Ovary (tissue), 9 donors: ENCODE results near the gene MYO5C. TPM values are rescaled to one million over a fixed set of nuclear protein-coding genes. Genes with fewer than 3 reads are reported as not detected.

Experiments used
- DNase-seq, 5 donors: peaks; one replicate each; pipeline ENCODE4 v3.0.0-alpha.2; 2019 to 2020
- H3K27ac ChIP-seq, 2 donors: fragments of 200-600 bp; one replicate each; pipeline versions ENCODE4 v1.5.1 to v1.8.0; 2019 to 2022
- H3K27me3 ChIP-seq: fragments of 200-600 bp; one replicate; pipeline ENCODE4 v1.8.0; 2022
- H3K36me3 ChIP-seq: fragments of 200-600 bp; sonication (generic); one replicate; pipeline ENCODE4 v1.5.1; 2019
- H3K4me1 ChIP-seq: one replicate; pipeline ENCODE4 v1.8.1; 2013; ENCODE audit warnings: mild to moderate bottlenecking, moderate library complexity; ENCODE audit not compliant: insufficient read depth
- H3K4me3 ChIP-seq: fragments of 200-600 bp; sonication (generic); one replicate; pipeline ENCODE4 v1.5.1; 2017
- H3K9me3 ChIP-seq, 2 donors: fragments of 200-600 bp in 1 of 2; sonication (generic) in 1 of 2; one replicate each; pipeline versions ENCODE4 v1.5.1 to v1.8.1; 2013 to 2019; ENCODE audit warnings: mild to moderate bottlenecking in 1 of 2, moderate library complexity in 1 of 2
- EP300 ChIP-seq: sonication (generic); formaldehyde crosslinking; IDR thresholded peaks from one replicate; pipeline ENCODE4 v1.6.1; 2017; ENCODE audit warnings: antibody characterized with exemption
- POLR2A ChIP-seq: fragments of 450-650 bp; IDR thresholded peaks from one replicate; pipeline ENCODE4 v1.6.1; 2017; ENCODE audit warnings: antibody characterized with exemption, mild to moderate bottlenecking, moderate library complexity
- WGBS, 3 donors: extraction: QIAGEN DNeasy Blood & Tissue Kit in 1 of 3; methylation state at CpG; one replicate each; pipeline versions ENCODE4 v1.1.5 to v1.1.7; 2013 to 2017; 5-methylcytosine and 5-hydroxymethylcytosine counted together
- intact Hi-C, 4 donors: fragments of 100-400 bp; cut with DNase I; formaldehyde crosslinking; loops; one replicate each; pipeline versions ENCODE4 v1.11.0 to v1.15.1; 2022 to 2023
- polyA plus RNA-seq, 2 donors: library from polyadenylated mRNA; stranded (reverse); fragments of 200-250 nt in 1 of 2; fragments of 350-450 nt in 1 of 2; fragmentation: Illumina TruSeq in 1 of 2; extraction: RNeasy Lipid Tissue Mini Kit (QIAGEN cat#74804) in 1 of 2; gene quantifications; one replicate each; pipeline ENCODE4 v1.2.3, GENCODE V29; 2013 to 2014
- total RNA-seq, 7 donors: library from RNA; depleted of rRNA in 2 of 7; stranded (reverse); fragments of >200 nt in 2 of 7; fragmentation: NEBNext Ultra II Directional in 3 of 7; extraction: Animal tissue kit (Norgen Biotek cat#: 25700) in 3 of 7; gene quantifications; one replicate each; pipeline versions ENCODE4 v1.1.0 to v1.2.4, GENCODE V29; 2016 to 2023
- TF ChIP-seq, protein P1 (sequence below), 3 donors: fragments of 450-650 bp in 2 of 3; fragments of 200-600 bp in 1 of 3; IDR thresholded peaks; one replicate each; pipeline versions ENCODE4 v1.5.1 to v1.8.0; 2016 to 2022; ENCODE audit warnings: antibody characterized with exemption in 3 of 3, mild to moderate bottlenecking in 1 of 3
- donor health status: DM: no; HTN: no; CAD: no; lungs with moderate emphysema.
- donor health status: DM: no; HTN: no; CAD: no.
- donor health status: Bipolar disorder and iron deficiency.
- donor health status: DM: yes; HTN: yes; CAD: no.
- donor health status: DM: no; HTN: no; CAD: no.
- donor health status: DM: yes; HTN: yes; CAD: no.

Gene MYO5C
- total and polyA plus RNA-seq, 9 donors = 1.1 to 23.6 (median 7.1) TPM

DNA sequence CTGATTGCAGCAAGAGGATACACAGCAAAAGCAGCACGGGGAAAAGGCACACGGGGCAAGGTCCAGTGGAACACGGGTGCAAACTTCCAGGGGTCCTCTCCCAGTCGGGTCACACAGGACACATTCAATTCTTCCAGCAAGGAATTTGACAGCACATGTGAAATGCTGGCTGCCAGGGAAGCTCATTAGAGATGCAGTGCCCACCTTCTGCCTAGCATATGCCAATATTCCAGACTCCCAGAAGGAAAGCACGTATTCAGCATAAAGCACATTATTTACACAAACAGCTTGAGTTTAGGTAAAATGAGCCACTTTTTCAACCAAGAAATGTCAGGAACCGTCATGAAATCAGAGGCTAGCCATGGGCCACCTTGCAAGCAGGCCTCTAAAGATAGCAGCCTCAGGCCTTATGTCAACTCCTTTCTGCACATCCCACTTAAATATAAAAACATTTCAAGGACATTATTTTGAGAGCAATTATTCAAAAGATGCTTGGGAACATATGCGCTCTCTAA, 19.3 kb downstream of the MYO5C start:
- Histone ChIP-seq H3K27ac (no peak overlapping the region), H3K36me3 (no peaks in the 10 kb centered on the region), H3K4me3 (no peak overlapping the region), H3K4me1 (no peaks in the 10 kb centered on the region), H3K9me3 (no peaks in the 10 kb centered on the region), H3K27me3 (no peaks in the 10 kb centered on the region)
- no peak for DNase-seq
- TF ChIP-seq, protein P1, sequence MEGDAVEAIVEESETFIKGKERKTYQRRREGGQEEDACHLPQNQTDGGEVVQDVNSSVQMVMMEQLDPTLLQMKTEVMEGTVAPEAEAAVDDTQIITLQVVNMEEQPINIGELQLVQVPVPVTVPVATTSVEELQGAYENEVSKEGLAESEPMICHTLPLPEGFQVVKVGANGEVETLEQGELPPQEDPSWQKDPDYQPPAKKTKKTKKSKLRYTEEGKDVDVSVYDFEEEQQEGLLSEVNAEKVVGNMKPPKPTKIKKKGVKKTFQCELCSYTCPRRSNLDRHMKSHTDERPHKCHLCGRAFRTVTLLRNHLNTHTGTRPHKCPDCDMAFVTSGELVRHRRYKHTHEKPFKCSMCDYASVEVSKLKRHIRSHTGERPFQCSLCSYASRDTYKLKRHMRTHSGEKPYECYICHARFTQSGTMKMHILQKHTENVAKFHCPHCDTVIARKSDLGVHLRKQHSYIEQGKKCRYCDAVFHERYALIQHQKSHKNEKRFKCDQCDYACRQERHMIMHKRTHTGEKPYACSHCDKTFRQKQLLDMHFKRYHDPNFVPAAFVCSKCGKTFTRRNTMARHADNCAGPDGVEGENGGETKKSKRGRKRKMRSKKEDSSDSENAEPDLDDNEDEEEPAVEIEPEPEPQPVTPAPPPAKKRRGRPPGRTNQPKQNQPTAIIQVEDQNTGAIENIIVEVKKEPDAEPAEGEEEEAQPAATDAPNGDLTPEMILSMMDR (IDR thresholded peaks at IDR 0.05) = no peak
- no peak for TF ChIP-seq POLR2A
- TF ChIP-seq EP300 = no peak
- intact Hi-C loops = no loop called here
- WGBS, 3 donors = 81 to 86% (median 84%) methylated on average over 7 of the region's 7 CpGs

DNA sequence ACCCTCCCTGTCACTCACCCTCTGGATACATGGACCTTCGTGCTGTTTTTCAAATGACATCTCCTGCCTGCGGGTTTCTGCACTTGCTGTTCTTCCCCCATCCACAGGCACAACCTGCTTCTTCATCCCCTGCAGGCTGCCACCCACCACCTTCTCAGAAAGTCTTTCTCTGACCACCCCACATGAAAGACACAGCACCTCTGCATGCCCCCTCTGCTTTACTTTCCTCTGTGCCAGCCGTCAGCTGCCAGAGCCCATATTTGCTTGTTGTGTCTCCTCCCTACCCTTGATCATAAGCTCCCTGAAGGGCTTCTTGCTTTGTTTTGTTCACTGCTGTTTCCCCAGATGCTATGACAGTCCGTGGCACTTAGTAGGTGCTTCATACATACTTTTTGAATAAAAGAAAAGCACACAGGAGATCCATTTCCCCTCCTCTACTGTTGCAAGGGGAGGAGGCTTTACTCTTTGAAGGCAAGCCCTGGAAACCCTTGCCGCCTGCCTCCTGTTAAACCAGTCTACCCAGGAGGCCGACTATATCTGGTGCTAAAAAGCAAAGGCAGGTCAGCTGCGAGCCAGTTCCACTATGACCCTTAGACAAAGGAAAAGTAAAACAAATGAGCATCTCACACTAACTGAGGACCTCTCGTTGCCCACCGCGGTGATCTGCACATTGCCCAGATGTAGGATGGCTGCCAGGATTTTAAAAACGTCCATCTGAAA, 31.9 kb downstream of the MYO5C start:
- Histone ChIP-seq H3K27ac (no peak overlapping the region), H3K27me3 (no peaks in the 10 kb centered on the region), H3K4me1 (no peaks in the 10 kb centered on the region), H3K36me3 (no peaks in the 10 kb centered on the region), H3K4me3 (no peak overlapping the region), H3K9me3 (no peaks in the 10 kb centered on the region)
- intact Hi-C loops = no loop called here
- 74 to 81% (median 74%) methylated on average over 11 of the region's 11 CpGs for WGBS, 3 donors
- TF ChIP-seq, protein P1 (IDR thresholded peaks at IDR 0.05) = no peak
- TF ChIP-seq POLR2A (no peak), EP300 (no peak)
- DNase-seq = no peak

DNA sequence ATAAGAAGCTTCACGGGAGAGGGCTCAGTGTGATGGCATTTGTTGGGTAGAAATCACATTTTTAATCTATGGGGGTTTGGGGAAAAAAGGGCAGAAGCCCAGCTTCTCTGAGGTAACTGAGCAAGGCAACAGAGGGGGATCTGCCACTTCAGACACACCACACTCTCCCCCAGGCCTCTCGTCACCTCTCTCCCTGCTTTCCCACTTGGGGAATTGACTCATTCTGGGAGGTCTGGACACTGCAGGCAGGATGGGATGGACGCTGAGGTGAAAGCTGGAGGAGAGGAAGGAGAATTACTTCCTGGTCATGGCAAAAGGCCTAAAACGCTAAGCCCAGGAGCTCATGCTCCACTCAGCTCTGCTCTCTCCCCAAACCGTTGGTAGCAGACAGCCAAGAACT, 33.2 kb downstream of the MYO5C start:
- Histone ChIP-seq H3K4me1 (no peaks in the 10 kb centered on the region), H3K36me3 (no peaks in the 10 kb centered on the region), H3K9me3 (no peaks in the 10 kb centered on the region), H3K27me3 (no peaks in the 10 kb centered on the region), H3K4me3 (no peak overlapping the region), H3K27ac (peak overlapping the region in 1 of 2 donors; percentile 6)
- no peak for DNase-seq
- TF ChIP-seq POLR2A (no peak), EP300 (no peak)
- TF ChIP-seq, protein P1 (IDR thresholded peaks at IDR 0.05) = no peak
- intact Hi-C loops = no loop called here
- WGBS, 3 donors = 73 to 80% (median 79%) methylated on average over 5 of the region's 5 CpGs

DNA sequence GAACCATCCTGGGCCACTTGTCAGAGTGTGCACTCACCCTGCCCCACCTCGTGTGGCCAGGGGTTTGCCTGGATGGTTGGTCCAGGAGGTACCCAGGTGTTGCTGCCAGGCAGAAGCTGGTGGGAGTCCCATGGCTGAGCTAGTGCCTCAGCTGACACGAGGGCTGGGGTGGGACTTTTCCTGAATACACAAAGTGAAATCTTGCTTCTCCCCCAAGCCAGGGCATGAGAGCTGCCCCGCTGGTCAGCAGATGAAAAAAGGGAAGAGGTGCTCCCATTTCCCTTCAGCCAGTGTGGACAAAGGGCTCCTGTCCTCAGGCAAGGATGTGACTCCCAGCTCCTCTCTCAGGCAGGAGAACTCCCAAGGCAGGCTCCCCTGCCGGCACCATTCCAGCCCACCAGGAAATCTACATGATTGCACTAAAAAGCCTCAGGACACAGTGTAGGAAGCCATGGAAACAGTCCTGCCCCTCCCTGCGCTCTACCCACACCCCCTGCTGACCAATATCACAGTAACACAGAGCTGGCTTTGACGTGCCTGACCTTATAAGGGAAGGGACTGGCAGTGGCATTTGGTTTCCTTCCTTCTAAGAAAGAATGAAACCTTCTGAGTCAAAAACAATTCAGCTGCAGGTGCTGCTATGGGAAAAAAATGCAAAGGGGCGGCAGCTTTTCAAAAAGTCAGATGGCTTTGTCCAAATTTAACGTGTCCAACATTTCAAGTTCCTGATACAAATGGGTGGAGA, 33.9 kb downstream of the MYO5C start:
- TF ChIP-seq EP300 = peak; percentile 22
- TF ChIP-seq, protein P1 (IDR thresholded peaks at IDR 0.05) = no peak
- no peaks in the 10 kb centered on the region for H3K4me1 ChIP-seq
- no peaks in the 10 kb centered on the region for H3K27me3 ChIP-seq
- no peak overlapping the region for H3K27ac ChIP-seq
- no peaks in the 10 kb centered on the region for H3K36me3 ChIP-seq
- H3K9me3 ChIP-seq = no peaks in the 10 kb centered on the region
- H3K4me3 ChIP-seq = no peak overlapping the region
- peak in 3 of 5 donors; percentile 24 to 46 (median 45) for DNase-seq
- intact Hi-C loops = no loop called here
- 34 to 37% (median 36%) methylated on average over 8 of the region's 8 CpGs for WGBS, 3 donors
